HG02884 (cell line): Measurements from ENCODE around the gene USP16.
"Not testable (repeated sequence)": the region's sequence is repeated elsewhere in the genome, so short reads cannot be mapped to it uniquely, and the experiment has no call there.

Source experiments
- ATAC-seq: cut with Tn5 transposase; IDR thresholded peaks from one replicate; pipeline ENCODE4 v1.9.1; 2021; ENCODE audit warnings: mild to moderate bottlenecking, moderate library complexity; ENCODE audit not compliant: unreplicated experiment

Gene USP16

GRCh38 chr21:29033301-29033700, 8.8 kb downstream of the USP16 start:
- ATAC-seq = no peak

GRCh38 chr21:29033871-29034270, 9.4 kb downstream of the USP16 start:
- no peak for ATAC-seq

- no peak for ATAC-seq
Observed at GRCh38 chr21:29034678-29035077, 10.2 kb downstream of the USP16 start.

- ATAC-seq = no peak
Observed at GRCh38 chr21:29052224-29052623, 27.8 kb downstream of the USP16 start.

GRCh38 chr21:29053011-29053553, 28.6 kb downstream of the USP16 start:
- ATAC-seq = no peak

- ATAC-seq = no peak
Observed at GRCh38 chr21:29053656-29054055, 29.2 kb downstream of the USP16 start.

GRCh38 chr21:29055080-29055479, 30.6 kb downstream of the USP16 start:
- no peak for ATAC-seq

GRCh38 chr21:29056005-29056404, 31.5 kb downstream of the USP16 start:
- ATAC-seq = no peak

- no peak for ATAC-seq
Observed at GRCh38 chr21:29056538-29057050, 32.1 kb downstream of the USP16 start.

GRCh38 chr21:29064850-29065481, 40.5 kb downstream of the USP16 start:
- peak; percentile 94 for ATAC-seq

GRCh38 chr21:29072873-29073221, 48.4 kb downstream of the USP16 start:
- ATAC-seq = no peak

GRCh38 chr21:29073222-29074006, 48.9 kb downstream of the USP16 start, which contains the start of gene CCT8:
TSS of gene CCT8 (minus strand) at chr21:29073648. CDS start at chr21:29073590, 58 bp downstream.
- peak; percentile 87 for ATAC-seq

- peak; percentile 19 for ATAC-seq
Observed at GRCh38 chr21:29074007-29074376, 49.5 kb downstream of the USP16 start.

- no peak for ATAC-seq
Observed at GRCh38 chr21:29074783-29075182, 50.3 kb downstream of the USP16 start.

GRCh38 chr21:29075706-29076466, 51.4 kb downstream of the USP16 start:
- ATAC-seq = no peak

- ATAC-seq = not testable (repeated sequence)
Observed at GRCh38 chr21:29076731-29077640, 52.5 kb downstream of the USP16 start.

- no peak for ATAC-seq
Observed at GRCh38 chr21:29077651-29078090, 53.2 kb downstream of the USP16 start.

GRCh38 chr21:29078869-29079767, 54.6 kb downstream of the USP16 start:
- peak; percentile 40 for ATAC-seq

GRCh38 chr21:29080454-29080941, 56.0 kb downstream of the USP16 start:
- no peak for ATAC-seq
